HG02943 (cell line): ENCODE measurements around the gene NARS2.
"Not testable (repeated sequence)": the region's sequence is repeated elsewhere in the genome, so short reads cannot be mapped to it uniquely, and the experiment has no call there.

Experiments used
- ATAC-seq: cut with Tn5 transposase; IDR thresholded peaks from one replicate; pipeline ENCODE4 v1.9.1; 2021; ENCODE audit warnings: mild to moderate bottlenecking, low read depth, moderate library complexity; ENCODE audit not compliant: unreplicated experiment

The NARS2 gene

DNA sequence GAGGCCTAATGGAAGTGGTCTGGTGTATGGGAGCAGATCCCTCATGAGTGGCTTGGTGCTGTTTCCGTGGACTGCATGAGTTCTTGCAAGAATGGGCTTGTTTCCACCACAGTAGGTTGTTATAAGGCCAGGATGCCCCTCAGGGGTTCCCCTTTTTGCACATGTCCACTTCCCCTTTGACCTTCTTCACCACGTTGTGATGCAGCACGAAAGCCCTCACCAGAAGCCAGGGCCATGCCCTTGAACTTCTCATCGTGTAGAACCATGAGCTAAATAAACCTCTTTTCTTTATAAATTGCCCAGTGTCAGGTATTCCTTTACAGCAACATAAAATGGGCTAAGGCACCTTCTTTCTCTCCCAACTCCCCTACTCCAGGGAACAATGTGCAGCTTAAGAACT is 2.8 kb upstream of the NARS2 start:
- no peak for ATAC-seq

DNA sequence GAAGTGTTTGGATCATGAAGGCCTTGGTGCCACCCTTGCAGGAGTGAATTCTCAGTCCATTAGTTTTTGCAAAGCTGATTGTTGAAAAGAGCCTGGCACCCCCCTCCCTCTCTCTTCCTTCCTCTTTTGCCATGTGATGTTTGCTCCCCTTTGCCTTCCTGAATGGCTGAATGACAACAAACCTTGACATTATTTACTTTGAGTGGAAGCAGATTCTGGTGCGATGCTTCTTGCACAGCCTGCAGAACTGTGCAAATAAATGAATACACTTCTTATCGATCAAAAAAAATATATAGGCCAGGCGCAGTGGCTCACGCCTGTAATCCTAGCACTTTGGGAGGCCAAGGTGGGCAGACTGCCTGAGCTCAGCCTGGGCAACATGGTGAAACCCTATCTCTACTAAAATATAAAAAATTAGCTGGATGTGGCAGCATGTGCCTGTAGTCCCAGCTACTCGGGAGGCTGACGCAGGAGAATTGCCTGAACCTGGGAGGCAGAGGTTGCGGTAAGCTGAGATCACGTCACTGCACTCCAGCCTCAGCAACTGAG is 2.0 kb upstream of the NARS2 start:
- no peak for ATAC-seq

DNA sequence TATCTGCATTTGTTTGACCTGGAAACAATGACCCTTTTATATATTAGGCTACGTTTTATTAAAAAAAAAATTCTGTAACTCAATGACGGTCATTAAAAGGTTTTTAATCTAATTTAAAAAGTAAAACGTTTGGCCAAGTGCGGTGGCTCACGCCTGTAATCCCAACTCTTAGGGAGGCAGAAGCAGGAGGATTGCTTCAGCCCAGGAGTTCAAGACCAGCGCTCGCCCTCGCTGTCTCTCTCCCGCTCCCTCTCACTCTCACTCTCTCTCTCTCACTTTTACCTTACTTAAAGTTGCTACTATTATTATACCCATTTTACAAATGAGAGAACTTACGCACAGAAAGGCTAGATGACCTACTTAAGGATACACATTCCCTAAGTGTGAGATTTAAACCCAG is 814 bp upstream of the NARS2 start:
- ATAC-seq = no peak

DNA sequence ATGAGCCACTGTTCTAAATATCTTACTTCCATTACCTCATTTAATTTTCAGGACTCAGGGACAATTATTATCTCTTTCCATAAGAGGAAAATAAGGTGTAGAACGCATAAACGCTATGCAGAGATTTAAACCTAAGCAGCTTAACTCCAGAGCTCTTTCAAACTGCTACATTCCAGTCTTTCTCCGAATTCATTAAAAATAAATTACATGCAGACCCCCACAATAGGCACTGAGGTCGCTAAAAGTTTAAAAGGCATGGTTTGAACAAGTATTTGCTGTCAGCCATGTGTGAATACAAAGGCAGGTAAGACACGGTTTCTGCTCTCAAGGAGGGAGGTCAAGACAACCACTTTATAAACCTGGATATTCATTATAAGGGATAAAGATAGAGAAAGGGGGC is 983 bp downstream of the NARS2 start:
- no peak for ATAC-seq

DNA sequence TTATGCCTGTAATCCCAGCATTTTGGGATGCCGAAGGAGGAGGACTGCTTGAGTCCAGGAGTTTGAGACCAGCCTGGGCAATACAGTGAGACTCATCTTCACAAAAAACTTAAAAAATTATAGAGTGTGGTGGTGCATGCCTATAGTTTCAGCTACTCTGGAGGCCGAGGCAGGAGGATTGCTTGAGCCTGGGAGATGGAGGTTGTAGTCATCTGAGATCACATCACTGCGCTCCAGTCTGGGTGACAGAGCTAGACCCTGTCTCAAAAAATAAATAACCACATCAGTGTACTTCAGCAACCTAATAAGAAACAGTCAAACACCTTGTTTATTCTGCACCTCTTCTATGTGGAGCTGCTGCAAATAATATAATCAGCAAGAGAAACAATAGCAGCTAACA is 1.4 kb downstream of the NARS2 start:
- ATAC-seq = no peak

DNA sequence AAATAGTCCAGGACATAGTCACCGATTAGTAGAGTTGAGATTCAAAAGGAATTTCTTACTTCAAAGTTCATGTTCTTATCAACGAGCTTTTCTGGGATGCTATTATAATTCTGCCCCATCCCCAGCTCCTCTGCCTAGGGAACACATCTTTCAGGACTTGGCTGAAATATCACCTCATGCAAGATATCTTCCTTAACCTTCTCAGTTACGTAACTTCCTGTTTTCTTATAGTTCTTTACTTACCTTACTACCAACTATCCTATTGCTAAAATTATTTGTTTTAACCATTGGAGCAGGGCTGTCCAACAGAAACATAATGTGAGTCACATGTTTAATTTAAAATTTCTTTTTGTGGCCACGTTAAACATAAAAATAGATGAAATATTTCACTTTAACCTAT is 2.3 kb downstream of the NARS2 start:
- ATAC-seq = no peak

DNA sequence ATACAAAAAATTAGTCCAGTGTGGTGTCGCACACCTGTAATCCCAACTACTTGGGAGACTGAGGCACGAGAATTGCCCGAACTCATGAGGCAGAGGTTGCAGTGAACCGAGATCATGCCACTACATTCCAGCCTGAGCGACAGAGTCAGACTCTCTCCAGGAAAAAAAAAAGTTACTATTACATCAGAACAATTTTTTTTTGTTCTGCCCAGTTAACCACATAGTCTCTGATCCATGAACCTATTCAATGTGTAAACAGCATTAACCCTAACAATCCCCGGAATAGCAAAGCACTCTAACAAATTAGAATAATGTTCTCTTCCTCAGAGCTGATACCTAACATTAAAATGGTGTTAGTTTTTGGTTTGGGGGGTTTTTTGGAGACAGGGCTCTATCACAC is 4.6 kb downstream of the NARS2 start:
- no peak for ATAC-seq

DNA sequence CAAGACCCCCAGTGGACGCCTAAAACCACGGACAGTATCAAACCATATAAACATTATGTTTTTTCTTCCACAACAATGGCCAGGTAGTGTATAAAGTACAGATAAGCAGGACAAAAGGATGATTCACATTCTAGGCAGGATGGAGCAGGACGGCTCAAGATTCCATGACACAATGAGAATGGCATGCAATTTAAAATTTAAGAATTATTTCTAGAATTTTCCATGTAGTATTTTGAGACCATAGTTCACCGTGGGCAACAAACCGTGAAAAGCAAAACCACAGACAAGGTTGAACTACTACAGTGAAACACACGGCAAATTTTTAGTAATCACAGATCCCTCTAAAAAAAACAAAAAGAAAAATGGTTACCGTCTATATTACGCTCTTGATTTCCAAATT is 7.5 kb downstream of the NARS2 start:
- ATAC-seq = no peak

DNA sequence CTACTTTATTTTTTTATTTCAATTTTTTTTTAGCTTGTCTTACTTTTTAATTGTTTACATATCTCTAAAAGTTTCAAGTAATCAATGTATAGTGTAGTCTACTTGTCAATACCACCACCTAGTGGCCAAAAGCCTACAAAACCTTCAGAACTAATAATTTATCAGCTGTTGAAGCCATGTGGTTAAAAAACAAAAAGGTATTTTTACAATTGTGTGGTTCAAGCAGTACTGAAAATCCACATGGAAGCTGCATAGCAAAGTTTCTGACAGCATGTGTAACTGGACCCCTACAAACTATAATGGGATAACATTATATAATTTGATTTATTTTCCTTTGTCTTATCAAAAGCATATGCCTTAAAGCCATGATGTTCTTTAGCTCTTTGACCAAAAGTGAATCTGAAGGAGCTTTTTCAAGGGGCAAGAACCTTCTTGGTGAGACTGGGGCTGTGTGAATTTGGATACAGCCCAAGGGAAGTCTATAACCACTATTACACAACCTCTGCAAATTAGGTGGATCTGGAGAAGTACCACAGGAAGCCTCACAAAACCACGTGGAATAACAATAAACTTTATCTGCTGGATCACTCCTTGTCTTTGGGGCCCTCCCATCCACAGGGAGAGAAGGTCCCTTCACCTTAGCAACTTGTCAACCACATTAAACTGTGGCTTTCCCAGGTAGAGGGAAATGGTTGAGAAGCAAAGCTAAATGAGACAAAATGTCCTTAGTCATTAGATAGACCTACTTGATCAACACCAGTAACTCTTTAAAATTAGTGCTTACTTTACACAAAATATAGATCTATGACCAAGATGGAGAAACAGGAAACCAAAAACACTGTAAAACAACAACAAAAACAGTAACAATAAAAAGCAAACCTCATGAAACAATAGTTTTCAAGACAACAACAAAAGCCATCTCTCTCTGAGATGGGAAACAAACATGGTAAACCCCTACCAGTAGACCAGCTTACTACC is 9.9 kb downstream of the NARS2 start:
- ATAC-seq = no peak

DNA sequence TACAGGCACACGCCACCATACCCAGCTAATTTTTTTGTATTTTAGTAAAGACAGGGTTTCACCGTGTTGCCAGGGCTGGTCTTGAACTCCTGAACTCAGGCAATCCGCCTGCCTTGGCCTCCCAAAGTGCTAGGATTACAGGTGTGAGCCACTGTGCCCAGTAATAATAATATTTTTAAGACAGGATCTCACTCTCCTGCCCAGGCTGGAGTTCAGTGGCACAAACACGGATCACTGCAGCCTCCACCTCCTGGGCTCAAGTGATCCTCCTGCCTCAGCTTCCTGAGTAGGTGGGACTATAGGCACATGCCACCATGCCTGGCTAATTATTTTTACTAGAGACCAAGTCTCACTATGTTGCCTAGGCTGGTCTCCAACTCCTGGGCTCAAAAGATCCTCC is 10.6 kb downstream of the NARS2 start:
- ATAC-seq = not testable (repeated sequence)

DNA sequence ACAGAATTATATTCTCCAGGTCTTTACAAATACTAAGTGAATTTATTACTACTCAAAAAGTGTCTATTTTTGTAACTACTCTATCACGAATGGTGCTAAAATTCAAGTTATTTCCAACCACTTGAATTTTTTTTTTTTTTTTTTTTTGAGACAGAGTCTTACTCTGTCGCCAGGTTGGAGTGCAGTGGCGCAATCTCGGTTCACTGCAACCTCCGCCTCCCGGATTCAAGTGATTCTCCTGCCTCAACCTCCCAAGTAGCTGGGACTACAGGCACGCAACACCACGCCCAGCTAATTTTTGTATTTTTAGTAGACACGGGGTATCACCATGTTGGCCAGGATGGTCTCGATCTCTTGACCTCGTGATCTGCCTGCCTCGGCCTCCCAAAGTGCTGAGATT is 11.6 kb downstream of the NARS2 start:
- not testable (repeated sequence) for ATAC-seq

DNA sequence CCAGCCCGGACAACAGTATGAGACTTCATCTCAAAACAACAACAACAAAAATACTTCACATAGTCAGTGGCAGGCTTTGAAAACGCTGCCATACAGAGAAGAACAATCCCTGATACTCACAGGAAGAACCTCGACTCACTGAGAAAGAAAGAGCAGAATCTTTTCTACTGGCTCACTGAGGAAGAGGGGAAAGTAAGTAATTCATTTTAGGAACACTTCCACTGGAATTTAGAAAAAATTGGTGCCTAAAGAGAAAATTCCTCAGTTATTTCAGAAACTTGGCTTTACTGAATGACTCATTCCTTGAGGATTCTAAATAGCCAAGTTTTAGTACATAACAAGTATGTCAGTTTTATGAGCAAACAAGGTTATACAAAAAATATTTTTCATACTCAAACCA is 12.3 kb downstream of the NARS2 start:
- ATAC-seq = no peak

DNA sequence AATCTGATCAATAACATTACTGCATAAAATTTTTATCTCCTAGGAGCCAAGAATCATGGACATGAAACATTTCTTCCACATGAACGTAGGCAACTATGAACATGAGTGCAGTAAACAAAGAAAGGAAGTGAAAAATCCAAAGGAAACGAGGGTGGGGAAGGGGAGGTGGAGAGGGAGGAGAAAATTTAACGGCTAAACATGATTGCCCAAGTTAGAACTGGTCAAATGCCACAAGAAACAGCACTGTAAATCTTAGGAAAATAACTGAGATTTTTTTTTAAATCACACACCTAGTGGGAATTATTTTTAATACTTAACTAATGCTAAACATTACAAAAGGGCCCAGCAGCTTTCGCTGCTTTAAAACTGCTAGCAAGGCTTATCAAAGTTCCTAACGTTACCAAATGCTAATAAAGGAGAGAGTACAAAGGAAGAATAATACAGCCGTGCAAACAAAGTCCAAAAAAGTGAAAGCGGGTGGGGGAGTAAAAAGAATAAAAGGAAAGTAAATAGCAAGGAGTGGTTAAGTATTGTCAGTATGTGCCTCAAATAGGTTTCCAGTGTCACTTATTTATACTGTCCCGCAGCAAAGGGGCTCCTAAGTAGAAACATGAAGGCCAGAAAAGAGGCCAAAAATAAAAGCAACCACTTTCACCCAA is 13.7 kb downstream of the NARS2 start:
- ATAC-seq = no peak

DNA sequence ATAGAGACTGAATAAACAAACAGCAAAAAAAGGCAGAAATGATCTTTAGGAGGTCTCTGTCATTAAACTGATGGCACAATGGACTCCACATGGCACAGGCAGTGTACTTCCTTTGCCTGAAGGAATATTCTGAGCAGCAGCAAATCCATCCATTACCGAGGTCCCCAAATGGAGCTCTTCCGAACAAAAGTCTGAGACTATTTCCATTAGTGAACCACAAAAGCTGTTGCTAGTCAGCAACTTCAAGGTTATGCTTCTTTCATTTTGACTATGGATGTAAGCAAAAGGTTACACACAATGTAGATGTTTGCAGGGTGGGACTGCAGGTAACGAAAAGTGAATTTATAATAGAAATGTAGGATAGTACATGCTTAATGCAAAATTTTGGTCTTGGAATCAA is 14.5 kb downstream of the NARS2 start:
- ATAC-seq = no peak

DNA sequence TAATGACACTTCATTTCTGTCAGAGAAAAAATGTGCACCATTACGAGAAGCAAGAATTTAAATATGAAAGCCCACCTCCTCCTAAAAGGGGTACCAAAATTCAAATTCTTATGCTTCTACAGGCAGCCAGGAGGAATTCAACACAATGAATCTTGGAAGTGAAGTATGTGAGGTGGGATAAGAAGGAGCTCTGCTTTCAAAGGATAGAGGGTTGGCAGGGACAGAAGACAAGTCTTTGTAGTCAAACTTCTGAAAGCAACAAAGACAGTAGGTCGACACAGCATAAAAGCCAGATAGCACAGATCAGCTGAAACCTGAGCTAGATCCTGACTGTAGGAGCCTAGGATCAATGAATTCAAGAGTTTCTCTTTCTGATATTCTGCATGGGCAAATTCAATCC is 17.4 kb downstream of the NARS2 start:
- no peak for ATAC-seq

DNA sequence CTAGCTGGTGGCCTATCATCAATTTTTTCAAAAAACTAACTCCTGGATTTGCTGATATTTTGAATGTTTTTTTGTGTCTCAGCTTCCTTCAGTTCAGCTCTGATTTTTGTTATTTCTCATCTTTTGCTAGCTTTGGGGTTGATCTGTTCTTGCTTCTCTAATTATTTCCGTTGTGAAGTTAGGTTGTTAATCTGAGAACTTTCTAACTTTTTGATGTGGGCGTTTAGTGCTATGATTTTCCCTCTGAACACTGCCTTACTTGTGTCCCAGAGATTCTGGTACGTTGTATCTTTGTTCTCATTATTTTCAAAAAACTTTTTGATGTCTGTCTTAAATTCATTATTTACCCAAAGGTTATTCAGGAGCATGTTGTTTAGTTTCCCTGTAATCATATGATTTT is 19.1 kb downstream of the NARS2 start:
- no peak for ATAC-seq

DNA sequence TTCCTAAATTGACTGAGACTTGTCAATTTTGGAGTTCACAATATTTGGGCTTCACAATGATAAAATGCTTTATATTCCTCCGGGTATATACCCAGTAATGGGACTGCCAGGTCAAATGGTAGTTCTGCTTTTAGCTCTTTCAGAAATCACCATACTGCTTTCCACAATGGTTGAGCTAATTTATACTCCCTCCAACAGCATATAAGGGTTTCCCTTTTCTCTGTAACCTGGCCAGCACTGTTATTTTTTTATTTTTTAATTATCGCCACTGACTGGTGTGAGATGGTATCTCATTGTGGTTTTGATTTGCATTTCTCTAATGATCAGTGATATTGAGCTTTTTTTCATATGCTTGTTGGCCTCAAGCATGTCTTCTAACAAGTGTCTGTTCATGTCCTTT is 21.8 kb downstream of the NARS2 start:
- no peak for ATAC-seq

DNA sequence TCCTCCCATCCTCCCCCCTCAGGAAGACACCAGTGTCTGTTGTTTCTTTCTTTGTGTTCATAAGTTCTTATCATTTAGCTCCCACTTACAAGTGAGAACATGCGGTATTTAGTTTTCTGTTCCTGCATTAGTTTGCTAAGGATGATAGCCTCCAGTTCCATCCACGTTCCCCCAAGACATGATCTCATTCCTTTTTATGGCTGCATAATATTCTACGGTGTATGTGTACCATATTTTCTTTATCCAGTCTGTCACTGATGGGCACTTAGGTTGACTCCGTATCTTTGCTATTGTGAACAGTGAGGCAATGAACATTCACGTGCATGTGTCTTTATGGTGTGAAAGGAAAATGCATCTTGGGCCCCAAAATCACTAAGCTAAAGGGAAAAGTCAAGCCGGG is 22.5 kb downstream of the NARS2 start:
- not testable (repeated sequence) for ATAC-seq

DNA sequence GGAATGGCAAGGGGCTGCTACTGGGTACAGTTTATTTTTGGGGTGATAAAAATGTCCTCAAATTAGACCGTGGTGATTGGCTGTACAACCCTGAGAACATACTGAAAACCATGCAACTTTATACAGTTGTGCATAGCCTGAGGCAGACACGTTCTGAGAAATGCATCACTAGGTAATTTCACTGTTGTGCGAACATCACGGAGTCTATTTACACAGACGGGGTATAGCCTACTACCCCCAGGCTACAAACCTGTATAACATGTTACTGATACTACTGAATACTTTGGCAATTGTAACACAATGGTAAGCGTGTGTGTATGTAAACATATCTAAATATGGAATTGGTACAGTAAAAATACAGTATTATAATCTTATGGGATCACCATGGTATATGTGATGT is 23.6 kb downstream of the NARS2 start:
- no peak for ATAC-seq

DNA sequence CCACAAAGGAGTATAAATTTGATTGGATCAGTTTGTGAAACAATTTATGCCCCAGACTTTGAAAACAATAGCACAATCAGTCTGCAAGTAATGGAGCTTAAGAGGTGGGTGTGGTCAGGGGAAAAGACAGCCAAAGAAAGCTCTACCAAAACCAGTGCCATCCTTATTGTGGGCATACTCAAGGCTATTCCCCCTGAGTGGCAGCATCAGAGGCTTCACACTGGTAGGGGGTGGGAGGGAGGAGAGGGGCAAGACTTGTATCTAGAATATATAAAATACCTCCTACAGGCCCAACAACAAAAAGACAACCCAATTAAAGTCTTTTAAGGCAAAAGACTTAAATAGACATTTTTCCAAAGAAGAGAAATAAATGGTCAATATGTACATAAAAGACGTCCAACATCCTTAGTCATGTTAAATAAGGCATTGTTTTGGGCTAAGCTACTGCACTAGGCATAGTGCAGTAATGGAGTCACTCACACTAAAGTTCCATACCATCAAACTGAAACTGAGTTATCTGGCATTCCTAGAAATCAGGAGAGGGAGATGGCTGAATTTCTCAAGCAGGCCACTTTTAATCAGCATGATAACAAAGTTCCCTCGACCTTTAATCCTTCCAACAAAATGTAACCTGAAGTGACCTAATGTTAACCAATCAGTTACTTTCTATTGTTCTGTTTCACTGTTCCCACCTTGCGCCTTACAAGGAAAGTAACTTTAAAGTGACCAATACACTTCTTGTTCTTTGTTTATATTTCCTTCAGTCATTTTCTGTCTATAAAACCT is 24.8 kb downstream of the NARS2 start:
- ATAC-seq = no peak
